Measurements from ENCODE around the gene SH3GL1.

Gene SH3GL1

GRCh38 chr19:4431808-4432674 lies 31.7 kb upstream of the SH3GL1 start:
- no peak for DNase-seq

DNA sequence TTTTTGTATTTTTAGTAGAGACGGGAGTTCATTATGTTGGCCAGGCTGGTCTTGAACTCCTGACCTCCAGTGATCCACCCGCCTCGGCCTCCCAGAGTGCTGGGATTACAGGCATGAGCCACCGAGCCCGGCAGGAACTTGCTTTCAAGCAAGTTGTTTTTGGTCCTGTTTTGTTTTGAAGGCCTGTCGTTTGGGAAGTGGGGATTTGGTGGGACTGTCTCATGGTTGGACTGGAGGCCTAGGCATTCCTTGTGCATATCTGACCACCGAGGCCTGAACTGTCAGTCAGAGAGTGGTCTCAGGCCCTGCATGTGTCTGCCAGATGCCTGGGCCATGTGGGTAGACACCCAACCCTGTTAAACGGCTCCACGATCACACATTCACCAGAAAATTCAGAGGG lies 30.9 kb upstream of the SH3GL1 start:
- DNase-seq, result no peak

DNA sequence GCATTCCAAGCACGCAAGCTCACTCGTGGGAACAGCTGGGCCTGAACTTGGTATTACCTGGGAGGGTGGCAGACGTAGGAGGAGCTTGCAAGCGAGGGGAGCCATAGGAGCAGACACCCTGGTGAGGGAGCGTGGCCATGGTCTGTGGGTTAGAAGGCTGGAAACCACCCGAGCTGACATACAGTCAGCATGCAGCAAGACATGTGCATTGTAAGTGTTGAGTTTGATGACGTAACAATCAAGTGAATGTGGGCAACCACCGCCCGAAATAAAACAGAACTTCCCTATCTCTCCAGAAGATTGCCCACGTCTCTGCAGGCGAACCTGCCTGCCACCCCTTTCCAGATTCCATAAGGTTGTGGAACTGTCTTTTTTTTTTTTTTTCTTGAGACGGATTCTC lies 30.4 kb upstream of the SH3GL1 start:
- no peak for DNase-seq

GRCh38 chr19:4429771-4430171 lies 29.4 kb upstream of the SH3GL1 start:
- DNase-seq, result no peak

- DNase-seq, result no peak
Observed at GRCh38 chr19:4429256-4429655, 28.9 kb upstream of the SH3GL1 start.

GRCh38 chr19:4428326-4428975 lies 28.1 kb upstream of the SH3GL1 start:
- no peak for DNase-seq

DNA sequence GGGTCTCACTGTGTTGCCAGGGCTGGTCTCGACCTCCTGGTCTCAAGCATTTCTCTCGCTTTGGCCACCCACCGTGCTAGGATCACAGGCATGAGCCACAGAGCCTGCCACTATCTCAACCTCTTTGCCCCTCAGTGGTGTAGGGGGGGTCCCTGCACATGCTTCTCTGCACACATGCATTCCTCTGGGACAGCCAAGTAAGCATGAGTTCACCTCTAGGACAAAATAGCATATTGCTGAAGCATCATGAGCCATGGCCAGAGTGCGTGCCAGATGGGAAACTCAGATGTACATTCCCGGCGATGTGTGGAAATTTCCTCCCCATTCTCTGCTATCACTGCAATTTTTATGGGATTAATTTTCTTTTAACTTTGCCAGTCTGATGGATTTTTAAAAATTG lies 25.2 kb upstream of the SH3GL1 start:
- DNase-seq, result peak; percentile 49

GRCh38 chr19:4423416-4424126 lies 23.2 kb upstream of the SH3GL1 start:
- DNase-seq, result no peak

DNA sequence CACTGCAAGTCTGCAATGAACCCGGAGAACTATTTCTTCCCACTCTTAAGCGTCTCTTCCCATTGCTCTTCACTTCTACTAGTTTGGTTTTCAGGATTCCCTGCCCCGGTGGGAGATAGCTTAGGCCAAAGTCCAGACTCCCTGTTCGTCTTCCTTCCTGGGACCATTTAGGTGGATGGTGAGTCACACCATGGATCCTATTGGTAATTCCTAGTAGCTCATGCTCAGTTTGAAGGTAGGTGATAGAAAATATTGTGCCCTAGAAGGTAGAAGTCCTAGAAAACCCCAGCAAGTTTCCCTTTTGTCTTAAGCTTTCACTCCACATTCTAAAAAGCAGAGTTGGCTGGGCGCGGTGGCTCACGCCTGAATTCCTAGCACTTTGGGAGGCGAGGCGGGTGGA lies 15.9 kb upstream of the SH3GL1 start:
- no peak for DNase-seq

DNA sequence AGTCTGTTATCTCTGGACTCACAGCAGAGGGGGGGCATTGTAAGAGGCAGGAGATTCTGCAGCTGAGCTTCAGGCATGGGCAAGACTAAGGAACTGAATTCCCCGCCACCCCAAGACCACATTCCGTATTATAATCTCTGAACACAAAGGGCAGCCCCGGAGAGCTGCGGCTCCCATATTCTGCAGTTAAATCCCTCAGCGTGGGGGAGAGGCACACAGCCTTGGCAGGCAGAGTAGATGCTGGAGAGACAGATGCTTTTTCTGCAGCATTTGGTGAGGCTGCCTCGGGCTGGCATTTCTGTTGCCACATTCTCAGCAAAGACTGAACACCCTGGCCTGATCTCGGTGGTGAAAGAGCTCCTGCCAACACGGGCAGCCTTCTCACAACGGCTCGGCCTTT lies 15.0 kb upstream of the SH3GL1 start:
- no peak for DNase-seq

GRCh38 chr19:4414800-4415321 lies 14.5 kb upstream of the SH3GL1 start:
- DNase-seq, result no peak

DNA sequence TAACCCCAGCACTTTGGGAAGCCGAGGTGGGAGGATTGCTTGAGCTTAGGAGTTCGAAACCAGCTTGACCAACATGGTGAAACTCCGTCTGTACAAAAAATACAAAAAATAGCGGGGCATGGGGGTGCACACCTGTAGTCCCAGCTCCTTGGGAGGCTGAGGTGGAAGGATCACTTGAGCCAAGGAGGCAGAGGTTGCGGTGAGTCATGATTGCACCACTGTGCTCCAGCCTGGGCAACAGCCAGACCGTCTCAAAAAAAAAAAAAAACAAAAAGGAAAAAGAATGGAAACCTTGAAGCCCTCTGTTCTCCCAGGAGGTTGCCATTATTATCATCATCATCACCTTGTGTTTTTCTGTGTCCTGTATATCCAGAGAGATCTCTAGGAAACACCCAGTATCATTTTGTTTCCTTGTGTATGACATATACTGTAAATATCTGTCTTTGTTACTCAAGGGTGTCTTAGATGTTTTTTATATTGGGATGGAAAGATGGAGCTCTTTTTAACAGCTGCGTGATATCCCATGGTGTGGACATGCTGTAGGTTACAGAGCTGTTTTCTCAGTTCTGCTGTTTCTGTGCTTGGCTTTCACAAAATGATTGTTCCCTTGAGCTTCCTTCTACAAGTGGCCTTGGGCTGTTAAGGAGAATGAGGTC lies 13.9 kb upstream of the SH3GL1 start:
- no peak for DNase-seq

GRCh38 chr19:4413588-4413987 lies 13.2 kb upstream of the SH3GL1 start:
- no peak for DNase-seq

DNA sequence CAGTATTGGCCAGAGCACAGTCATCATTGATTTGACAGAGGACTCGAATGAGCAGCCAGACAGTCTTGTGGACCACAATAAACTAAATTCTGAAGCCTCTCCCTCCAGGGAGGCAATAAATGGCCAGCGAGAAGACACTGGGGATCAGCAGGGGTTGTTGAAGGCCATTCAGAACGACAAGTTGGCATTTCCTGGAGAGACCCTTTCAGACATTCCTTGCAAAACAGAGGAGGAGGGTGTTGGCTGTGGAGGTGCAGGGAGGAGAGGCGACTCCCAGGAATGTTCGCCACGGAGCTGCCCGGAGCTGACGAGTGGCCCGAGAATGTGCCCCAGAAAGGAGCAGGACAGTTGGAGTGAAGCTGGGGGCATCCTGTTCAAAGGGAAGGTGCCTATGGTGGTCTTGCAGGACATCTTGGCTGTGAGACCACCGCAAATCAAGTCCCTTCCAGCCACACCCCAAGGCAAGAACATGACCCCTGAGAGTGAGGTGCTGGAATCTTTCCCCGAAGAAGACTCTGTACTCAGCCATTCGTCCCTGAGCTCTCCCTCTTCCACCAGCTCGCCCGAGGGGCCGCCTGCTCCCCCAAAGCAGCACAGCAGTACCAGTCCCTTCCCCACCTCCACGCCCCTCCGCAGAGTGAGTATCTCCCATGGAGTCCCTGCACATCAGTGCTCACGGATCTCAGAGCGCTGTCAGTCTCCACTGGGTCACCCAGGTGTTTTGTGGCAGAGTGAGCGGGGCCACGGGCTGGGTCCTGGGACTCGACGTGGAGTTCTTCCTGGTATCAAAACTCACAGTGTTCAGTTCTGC lies 9.0 kb upstream of the SH3GL1 start:
- no peak for DNase-seq

DNA sequence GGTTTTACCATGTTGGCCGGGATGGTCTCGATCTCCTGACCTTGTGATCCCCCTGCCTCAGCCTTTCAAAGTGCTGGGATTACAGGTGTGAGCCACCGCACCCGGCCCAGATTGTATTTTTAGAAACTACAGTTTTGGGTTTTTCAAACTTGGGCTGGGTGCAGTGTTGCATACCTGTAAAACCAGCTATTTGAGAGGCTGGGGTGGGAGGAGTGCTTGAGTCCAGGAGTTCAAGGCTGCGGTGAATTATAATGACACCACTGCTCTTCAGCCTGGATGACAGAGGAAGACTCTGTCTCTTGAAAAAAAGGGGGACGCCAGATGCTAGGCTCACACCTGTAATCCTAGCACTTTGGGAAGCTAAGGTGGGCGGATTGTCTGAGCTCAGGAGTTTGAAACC lies 6.3 kb upstream of the SH3GL1 start:
- no peak for DNase-seq

- DNase-seq, result no peak
Observed at GRCh38 chr19:4405977-4406376, 5.6 kb upstream of the SH3GL1 start.

- DNase-seq, result no peak
Observed at GRCh38 chr19:4403005-4403761, 2.8 kb upstream of the SH3GL1 start.

- peak; percentile 98 for DNase-seq
Observed at GRCh38 chr19:4402171-4403004, 2.0 kb upstream of the SH3GL1 start, which contains the start of gene CHAF1A. Gene CHAF1A (plus strand): TSS chr19:4402640. CDS start chr19:4402763, 123 bp downstream.

DNA sequence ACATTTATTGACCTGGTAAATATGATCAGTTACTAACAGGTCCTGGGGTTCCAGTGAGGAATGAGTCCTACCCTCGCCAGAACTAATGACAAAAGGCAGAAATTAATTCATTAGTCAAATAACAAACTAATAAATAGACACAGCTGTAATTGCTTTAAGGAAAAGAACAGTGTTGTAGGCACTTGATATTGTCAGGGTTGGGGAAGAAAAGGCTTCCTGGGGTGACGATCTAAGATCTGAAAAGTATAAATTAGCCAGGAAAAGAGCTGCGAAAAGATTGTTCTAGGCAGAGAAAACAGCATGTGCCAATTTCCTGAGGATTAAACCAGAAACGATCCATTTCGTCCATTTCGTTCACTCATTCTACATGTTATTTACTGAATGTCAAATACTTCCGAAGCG lies 1.4 kb upstream of the SH3GL1 start:
- no peak for DNase-seq

DNA sequence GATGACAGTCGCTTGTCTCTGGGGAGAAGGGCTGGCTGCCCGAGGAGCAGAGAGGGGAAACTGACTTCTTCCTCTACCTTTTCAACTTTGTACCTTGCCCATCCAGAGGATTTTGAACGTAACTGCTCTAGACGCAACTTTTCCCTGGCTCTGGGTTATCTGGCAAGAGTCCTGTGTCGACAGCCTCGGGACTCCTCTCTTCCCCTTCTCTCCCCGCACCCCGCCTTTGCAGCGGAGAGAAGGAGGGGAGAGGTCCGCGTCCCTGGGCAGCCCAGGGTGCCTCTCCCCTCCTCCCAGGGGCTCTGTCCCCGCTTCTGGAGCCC lies 574 bp downstream of the SH3GL1 start:
- no peak for DNase-seq

All from T1000 (cell line).